Measurements from ENCODE around the gene UBASH3B.
"Not testable (repeated sequence)": the region's sequence is repeated elsewhere in the genome, so short reads cannot be mapped to it uniquely, and the experiment has no call there.

The UBASH3B gene

GRCh38 chr11:122655527-122656072 lies at the start of gene UBASH3B:
TSS of gene UBASH3B (plus strand) at chr11:122655722. CDS start at chr11:122656050, 328 bp downstream.
- DNase-seq (ENCODE audit: low read depth) = peak; percentile 44

GRCh38 chr11:122607162-122607561 lies 48.4 kb upstream of the UBASH3B start:
- DNase-seq (ENCODE audit: low read depth) = not testable (repeated sequence)

GRCh38 chr11:122612123-122612824 lies 43.2 kb upstream of the UBASH3B start:
- DNase-seq (ENCODE audit: low read depth) = no peak

- no peak for DNase-seq (ENCODE audit: low read depth)
These were observed 38.8 kb upstream of the UBASH3B start for GRCh38 chr11:122616718-122617117.

- DNase-seq (ENCODE audit: low read depth) = no peak
These were observed 38.2 kb upstream of the UBASH3B start for GRCh38 chr11:122617297-122617696.

GRCh38 chr11:122617926-122618325 lies 37.6 kb upstream of the UBASH3B start:
- DNase-seq (ENCODE audit: low read depth) = no peak

- DNase-seq (ENCODE audit: low read depth) = no peak
These were observed 36.6 kb upstream of the UBASH3B start for GRCh38 chr11:122618927-122619326.

- no peak for DNase-seq (ENCODE audit: low read depth)
These were observed 35.8 kb upstream of the UBASH3B start for GRCh38 chr11:122619757-122620156.

- not testable (repeated sequence) for DNase-seq (ENCODE audit: low read depth)
These were observed 30.0 kb upstream of the UBASH3B start for GRCh38 chr11:122625501-122625900.

- DNase-seq (ENCODE audit: low read depth) = no peak
These were observed 29.4 kb upstream of the UBASH3B start for GRCh38 chr11:122625976-122626665.

- no peak for DNase-seq (ENCODE audit: low read depth)
These were observed 27.8 kb upstream of the UBASH3B start for GRCh38 chr11:122627745-122628144.

GRCh38 chr11:122628810-122629555 lies 26.5 kb upstream of the UBASH3B start:
- peak; percentile 55 for DNase-seq (ENCODE audit: low read depth)

GRCh38 chr11:122632181-122632824 lies 23.2 kb upstream of the UBASH3B start:
- DNase-seq (ENCODE audit: low read depth) = no peak

GRCh38 chr11:122633219-122633829 lies 22.2 kb upstream of the UBASH3B start:
- no peak for DNase-seq (ENCODE audit: low read depth)

- no peak for DNase-seq (ENCODE audit: low read depth)
These were observed 21.0 kb upstream of the UBASH3B start for GRCh38 chr11:122634501-122634900.

GRCh38 chr11:122637541-122637940 lies 18.0 kb upstream of the UBASH3B start:
- DNase-seq (ENCODE audit: low read depth) = no peak

GRCh38 chr11:122642472-122642922 lies 13.0 kb upstream of the UBASH3B start:
- DNase-seq (ENCODE audit: low read depth) = no peak

- no peak for DNase-seq (ENCODE audit: low read depth)
These were observed 12.6 kb upstream of the UBASH3B start for GRCh38 chr11:122642971-122643370.

- DNase-seq (ENCODE audit: low read depth) = no peak
These were observed 9.7 kb upstream of the UBASH3B start for GRCh38 chr11:122645847-122646246.

- no peak for DNase-seq (ENCODE audit: low read depth)
These were observed 8.8 kb upstream of the UBASH3B start for GRCh38 chr11:122646549-122647340.
